Astrocyte (in vitro differentiated cells and primary cell): ENCODE measurements around the gene DAAM2.

Source experiments
- CTCF ChIP-seq: IDR thresholded peaks from 2 replicates; pipeline ENCODE4 v1.5.1; 2011; ENCODE audit warnings: low read depth, mild to moderate bottlenecking, inconsistent platforms, low read length, moderate library complexity; ENCODE audit not compliant: insufficient read depth
- EZH2 ChIP-seq: IDR thresholded peaks from 2 replicates; pipeline ENCODE4 v1.6.1; 2012; ENCODE audit warnings: mild to moderate bottlenecking, low read length, inconsistent platforms; ENCODE audit not compliant: insufficient read depth

GRCh38 chr6:39861663-39862062, 69.5 kb downstream of the DAAM2 start:
- TF ChIP-seq CTCF (no peak), EZH2 (no peak)
